ENCODE data around the gene DAB2. TPM values are rescaled to one million over a fixed set of nuclear protein-coding genes. Genes with fewer than 3 reads are reported as not detected.

Gene DAB2
- total RNA-seq, 4 donors from 2014 or later: 13.6 to 25.7 (median 19.2) TPM

- no peak overlapping the region for H3K4me3 ChIP-seq (ENCODE audit: low read depth, poor library complexity, severe bottlenecking)
- TF ChIP-seq, protein P1, sequence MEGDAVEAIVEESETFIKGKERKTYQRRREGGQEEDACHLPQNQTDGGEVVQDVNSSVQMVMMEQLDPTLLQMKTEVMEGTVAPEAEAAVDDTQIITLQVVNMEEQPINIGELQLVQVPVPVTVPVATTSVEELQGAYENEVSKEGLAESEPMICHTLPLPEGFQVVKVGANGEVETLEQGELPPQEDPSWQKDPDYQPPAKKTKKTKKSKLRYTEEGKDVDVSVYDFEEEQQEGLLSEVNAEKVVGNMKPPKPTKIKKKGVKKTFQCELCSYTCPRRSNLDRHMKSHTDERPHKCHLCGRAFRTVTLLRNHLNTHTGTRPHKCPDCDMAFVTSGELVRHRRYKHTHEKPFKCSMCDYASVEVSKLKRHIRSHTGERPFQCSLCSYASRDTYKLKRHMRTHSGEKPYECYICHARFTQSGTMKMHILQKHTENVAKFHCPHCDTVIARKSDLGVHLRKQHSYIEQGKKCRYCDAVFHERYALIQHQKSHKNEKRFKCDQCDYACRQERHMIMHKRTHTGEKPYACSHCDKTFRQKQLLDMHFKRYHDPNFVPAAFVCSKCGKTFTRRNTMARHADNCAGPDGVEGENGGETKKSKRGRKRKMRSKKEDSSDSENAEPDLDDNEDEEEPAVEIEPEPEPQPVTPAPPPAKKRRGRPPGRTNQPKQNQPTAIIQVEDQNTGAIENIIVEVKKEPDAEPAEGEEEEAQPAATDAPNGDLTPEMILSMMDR (IDR thresholded peaks at IDR 0.05): no peak
- no peak for TF ChIP-seq POLR2A (IDR thresholded peaks at IDR 0.05)
- intact Hi-C loops (cut with DNase I; ENCODE audit: low total_unique reads): no loop called here
- WGBS, 2 donors: 64 to 65% methylated on average over 2 of the region's 2 CpGs
- DNase-seq (ENCODE audit: low spot score in 2 of 2): no peak
Observed at GRCh38 chr5:39451276-39451941, 26.6 kb upstream of the DAB2 start.

- no peak overlapping the region for H3K4me3 ChIP-seq (ENCODE audit: low read depth, poor library complexity, severe bottlenecking)
- no peak for DNase-seq (ENCODE audit: low spot score in 2 of 2)
- 86 to 98% methylated on average over 3 of the region's 3 CpGs for WGBS, 2 donors
- intact Hi-C loops (cut with DNase I; ENCODE audit: low total_unique reads): no loop called here
- TF ChIP-seq, protein P1 (IDR thresholded peaks at IDR 0.05): no peak
- TF ChIP-seq POLR2A (IDR thresholded peaks at IDR 0.05): no peak
Observed at GRCh38 chr5:39450487-39450886, 25.7 kb upstream of the DAB2 start.

DNA sequence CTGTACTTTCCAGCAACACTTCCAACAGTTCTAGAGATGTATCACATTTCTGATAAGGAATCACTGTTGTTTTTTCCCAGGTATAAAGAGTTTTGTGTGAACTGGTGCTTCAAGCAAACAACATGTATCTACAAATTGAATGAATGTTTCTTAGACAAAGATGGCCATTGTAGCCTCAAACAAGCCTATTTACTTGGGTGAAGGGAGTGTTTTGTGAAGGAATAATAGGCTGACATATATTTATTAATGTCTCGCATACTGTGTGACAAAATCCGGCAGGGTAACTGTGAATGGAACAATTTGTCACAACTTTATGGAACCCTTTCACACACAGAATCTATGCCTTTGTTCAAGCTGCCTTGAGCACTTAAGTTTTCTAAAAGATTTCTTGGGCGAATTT is 24.8 kb upstream of the DAB2 start:
- no peak for DNase-seq (ENCODE audit: low spot score in 2 of 2)
- WGBS, 2 donors: 48 to 50% methylated on average over 3 of the region's 3 CpGs
- no peak overlapping the region for H3K4me3 ChIP-seq (ENCODE audit: low read depth, poor library complexity, severe bottlenecking)
- intact Hi-C loops (cut with DNase I; ENCODE audit: low total_unique reads): no loop called here
- TF ChIP-seq, protein P1 (IDR thresholded peaks at IDR 0.05): no peak
- TF ChIP-seq POLR2A (IDR thresholded peaks at IDR 0.05): no peak

DNA sequence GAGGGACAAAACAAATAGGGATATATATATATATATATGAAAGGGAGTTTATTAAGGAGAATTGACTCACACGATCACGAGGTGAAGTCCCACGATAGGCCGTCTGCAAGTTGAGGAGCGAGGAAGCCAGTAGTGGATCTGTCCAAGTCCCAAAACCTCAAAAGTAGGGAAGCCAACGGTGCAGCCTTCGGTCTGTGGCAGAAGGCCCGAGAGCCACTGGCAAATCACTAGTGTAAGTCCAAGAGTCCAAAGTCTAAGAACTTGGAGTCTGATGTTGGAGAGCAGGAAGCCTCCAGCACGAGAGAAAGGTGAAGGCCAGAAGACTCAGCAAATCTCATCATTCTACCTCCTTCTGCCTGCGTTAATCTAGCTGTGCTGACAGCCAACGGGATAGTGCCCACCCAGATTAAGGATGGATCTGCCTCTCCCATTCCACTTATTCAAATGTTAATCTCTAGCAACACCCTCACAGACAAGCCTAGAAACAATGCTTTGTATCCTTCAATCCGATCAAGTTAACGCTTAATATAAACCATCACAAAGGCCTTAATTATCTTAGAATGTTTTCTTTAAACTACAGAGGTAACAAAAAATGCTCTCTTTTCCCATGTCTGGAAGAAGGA is 23.8 kb upstream of the DAB2 start:
- DNase-seq (ENCODE audit: low spot score in 2 of 2): no peak
- intact Hi-C loops (cut with DNase I; ENCODE audit: low total_unique reads): no loop called here
- TF ChIP-seq, protein P1 (IDR thresholded peaks at IDR 0.05): no peak
- no peak for TF ChIP-seq POLR2A (IDR thresholded peaks at IDR 0.05)
- H3K4me3 ChIP-seq (ENCODE audit: low read depth, poor library complexity, severe bottlenecking): no peak overlapping the region
- 91 to 94% methylated on average over 13 of the region's 13 CpGs for WGBS, 2 donors

DNA sequence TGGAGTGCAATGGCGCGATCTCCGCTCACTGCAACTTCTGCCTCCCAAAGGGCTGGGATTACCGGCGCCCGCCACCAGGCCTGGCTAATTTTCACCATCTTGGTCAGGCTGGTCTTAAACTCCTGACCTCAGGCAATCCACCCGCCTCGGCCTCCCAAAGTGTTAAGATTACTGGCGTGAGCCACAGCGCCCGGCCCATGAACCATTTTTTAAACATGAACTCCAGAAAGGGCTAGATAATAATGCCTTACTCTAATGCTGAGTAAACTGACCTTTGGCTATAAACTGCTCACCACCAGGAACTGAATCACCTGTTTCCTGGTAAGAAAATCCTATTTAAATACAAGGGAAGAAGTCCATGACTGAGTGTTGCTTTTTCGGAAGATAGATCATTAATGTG is 23.2 kb upstream of the DAB2 start:
- TF ChIP-seq POLR2A (IDR thresholded peaks at IDR 0.05): no peak
- TF ChIP-seq, protein P1 (IDR thresholded peaks at IDR 0.05): no peak
- DNase-seq (ENCODE audit: low spot score in 2 of 2): no peak
- H3K4me3 ChIP-seq (ENCODE audit: low read depth, poor library complexity, severe bottlenecking): no peak overlapping the region
- WGBS, 2 donors: 94 to 98% methylated on average over 12 of the region's 12 CpGs
- intact Hi-C loops (cut with DNase I; ENCODE audit: low total_unique reads): no loop called here

Measured in lower leg skin (tissue), 4 donors.